Left hindlimb (tissue), 1 donor: Measurements from ENCODE around the gene ARTN.

Experiments
- DNase-seq: peaks from one replicate; pipeline ENCODE4 v3.0.0-alpha.2; 2018

ARTN gene

DNA sequence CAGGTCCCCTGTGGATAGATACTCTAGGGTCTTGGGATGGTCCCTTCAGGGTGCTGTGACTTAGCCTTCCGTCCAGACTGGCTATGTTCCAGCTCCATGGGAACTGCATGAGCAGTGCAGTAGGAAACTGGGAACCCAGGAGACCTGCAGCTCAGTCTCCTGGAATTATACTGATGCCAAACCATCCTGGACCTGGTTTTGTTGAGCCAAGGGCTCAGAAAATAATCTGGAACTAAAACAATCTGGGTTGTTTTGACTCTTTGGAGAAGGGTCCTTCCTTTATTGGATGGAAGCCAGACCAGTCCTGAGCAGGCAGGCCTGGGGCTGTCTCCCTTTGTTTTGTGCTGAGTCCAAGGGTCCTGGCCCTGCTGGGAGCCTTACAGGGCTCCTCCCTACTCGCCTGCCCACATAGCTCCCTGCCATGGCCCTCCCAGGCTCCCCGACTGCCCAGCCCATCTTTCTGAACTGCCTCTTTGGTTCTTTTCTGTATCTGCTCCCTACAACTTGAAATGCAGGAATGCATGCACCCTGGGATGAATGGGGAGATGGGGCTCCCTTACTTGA is 14.4 kb downstream of the ARTN start:
- DNase-seq: no peak

DNA sequence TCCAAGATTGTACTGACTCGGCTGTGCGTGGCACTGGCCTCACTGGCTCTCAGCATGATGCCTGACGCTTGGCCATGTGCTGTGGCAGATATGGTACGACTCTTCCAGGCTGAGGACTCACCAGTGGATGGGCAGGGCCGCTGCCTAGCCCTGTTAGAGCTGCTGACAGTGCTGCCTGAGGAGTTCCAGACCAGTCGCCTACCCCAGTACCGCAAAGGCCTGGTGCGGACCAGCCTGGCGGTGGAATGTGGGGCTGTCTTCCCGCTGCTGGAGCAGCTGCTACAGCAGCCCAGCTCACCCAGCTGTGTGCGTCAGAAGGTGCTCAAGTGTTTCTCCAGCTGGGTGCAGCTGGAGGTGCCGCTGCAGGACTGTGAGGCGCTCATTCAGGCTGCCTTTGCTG is 16.1 kb downstream of the ARTN start:
- no peak for DNase-seq

DNA sequence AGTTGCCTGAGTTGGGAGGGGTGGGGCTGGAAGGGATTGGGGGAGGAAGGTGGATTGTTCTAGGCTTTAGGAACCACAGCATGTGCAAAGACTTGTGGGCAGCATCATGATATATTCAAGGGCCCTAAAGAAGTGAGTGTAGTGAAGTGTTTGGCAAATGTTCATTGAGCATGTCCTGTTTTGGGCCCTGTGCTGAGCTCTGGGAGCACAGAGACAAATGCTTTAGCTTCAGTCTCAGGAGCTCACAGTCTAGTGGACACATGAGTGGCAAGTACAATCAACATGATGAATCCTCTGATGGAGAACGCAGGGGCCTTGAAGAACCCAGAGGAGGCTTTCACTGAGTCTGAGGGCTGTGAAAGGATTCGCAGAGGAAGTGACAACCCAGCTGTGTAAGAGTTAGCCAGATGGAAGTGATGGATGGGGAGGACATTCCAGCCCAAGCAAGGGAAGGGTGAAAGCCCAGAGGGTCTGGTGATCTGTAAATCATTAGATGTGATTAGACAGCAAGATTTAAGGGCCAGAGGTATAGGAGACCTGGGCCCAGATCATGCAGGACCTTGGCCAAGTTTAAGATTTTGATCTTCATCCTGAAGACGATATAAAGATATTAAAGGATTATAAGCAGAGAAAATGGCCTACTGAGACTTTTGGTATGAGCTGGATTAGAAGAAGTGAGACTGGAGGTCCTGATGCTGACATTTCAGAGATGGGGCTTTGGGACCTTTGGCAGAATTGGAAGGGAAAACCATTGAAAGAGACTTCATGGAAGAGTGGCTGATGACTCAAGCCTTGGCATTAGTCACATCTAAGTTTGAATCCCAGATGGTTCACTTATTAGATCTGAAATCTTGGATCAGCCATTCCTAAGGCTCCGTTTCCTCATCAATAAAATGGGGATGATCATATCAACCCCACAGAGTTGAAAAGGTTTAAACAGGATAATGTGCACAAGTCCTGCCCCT is 17.7 kb downstream of the ARTN start:
- no peak for DNase-seq

DNA sequence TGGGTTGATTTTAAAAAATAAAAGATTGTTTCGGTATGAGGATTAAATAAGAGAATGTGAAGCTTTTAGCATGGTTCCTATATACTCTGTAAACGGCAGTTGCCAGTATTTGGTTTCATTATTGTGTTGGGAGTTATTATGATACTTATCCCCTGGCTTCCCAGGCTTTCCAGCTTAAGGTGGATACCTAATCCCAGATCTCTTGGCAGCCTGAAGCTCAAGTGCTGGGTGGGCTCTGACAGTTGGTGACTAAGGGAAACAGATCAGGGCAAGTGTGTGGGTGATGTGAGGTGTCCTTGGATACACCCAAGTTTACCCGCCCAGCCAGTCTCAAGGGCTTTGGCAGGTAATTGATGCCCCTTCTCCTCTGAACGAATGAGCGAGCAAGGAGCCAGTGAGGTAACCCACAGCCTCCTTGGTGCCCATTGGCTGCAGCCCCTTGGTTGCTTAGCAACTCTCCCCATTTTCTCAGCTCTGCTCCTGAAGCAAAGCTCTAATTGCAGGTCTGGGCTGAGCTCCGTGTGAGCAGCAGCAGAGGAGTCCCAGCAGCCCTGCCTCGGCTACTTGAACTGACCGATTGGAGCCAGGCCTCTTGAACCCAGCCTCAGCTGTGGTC is 19.2 kb downstream of the ARTN start:
- no peak for DNase-seq

DNA sequence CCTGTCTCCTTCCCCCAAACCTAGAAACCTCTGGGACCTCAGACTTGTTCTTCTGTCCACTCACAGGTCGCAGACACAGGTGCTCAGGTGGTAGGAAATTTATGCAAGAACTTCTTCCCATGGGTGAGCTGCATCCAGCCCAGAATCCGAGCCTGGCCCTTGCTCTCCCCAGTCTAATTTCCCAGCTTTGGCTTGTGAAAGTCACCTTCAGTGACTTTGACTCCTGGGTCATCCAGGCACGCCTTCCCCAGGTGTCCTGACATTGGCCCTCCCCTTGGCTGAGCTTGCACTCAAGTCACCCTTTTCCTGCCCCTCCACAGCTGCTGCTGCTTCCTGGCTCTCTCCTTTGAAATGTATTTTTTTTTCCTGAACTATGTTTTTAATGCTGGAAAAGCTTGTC is 19.8 kb downstream of the ARTN start:
- DNase-seq: no peak

- no peak for DNase-seq
Measured at GRCh38 chr1:43954036-43954435, 20.4 kb downstream of the ARTN start.

GRCh38 chr1:43956234-43956633 is 22.6 kb downstream of the ARTN start:
- no peak for DNase-seq

DNA sequence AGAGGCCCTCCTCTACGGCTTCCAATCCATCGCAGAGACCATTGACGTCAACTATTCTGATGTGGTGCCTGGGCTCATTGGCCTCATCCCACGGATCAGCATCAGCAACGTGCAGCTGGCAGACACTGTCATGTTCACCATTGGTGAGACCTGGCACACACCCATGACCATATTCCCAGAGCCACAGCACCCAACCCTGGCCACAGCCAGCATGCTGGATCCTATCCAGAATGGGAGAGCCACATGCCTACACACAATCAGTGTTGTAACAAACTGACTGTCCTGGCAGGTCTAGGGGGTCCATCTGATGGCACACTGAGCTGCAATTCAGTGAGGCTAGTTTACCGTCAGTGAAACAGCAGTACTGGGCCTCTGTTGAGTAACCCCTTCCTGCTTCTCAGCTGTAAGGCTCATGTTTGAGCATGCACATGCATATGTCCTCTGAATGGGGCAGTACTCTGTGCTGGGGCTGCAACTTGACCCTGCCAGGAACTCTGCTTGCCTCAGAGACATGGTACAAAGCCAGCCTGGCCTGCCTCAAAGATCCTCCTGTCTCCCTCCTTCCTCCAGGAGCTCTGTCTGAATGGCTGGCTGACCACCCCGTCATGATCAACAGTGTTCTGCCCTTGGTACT is 23.9 kb downstream of the ARTN start:
- DNase-seq: no peak

- no peak for DNase-seq
Measured at GRCh38 chr1:43958351-43959255, 25.0 kb downstream of the ARTN start.

DNA sequence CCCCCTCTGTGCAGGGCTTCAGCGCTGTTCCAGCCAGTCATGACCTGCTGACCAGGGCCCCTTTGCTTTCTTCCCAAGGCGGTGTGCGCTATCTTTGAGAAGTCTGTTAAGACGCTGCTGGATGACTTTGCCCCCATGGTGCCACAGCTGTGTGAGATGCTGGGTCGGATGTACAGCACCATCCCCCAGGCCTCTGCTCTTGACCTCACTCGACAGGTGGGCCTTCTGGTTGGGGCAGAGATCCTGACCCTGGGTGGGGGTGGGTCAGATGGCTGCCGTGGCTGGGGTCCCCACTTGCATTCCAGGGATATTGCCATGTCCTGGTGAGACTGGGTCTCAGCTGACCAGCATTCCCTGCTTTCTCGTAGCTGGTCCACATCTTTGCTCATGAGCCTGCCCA is 27.2 kb downstream of the ARTN start:
- no peak for DNase-seq

- DNase-seq: no peak
Measured at GRCh38 chr1:43961692-43962091, 28.1 kb downstream of the ARTN start.

DNA sequence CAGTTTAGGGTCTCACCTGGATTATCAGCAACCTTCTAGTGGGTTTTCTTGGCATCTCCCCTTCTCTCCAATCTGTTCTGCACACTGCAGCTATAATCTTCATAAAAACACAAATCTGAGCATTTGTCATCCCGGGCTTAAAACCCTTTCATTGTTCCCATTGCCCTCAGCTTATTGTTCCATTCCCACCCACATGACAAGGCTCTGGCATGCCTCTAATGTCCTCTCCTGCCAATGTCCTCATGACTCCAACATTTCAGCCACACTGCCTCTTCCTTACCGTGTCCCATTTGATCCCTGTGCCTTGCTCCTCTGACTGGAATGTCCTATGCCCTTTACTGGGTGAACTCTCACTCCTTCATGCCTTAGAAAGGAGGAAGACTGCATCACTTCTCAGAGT is 28.7 kb downstream of the ARTN start:
- DNase-seq: no peak

DNA sequence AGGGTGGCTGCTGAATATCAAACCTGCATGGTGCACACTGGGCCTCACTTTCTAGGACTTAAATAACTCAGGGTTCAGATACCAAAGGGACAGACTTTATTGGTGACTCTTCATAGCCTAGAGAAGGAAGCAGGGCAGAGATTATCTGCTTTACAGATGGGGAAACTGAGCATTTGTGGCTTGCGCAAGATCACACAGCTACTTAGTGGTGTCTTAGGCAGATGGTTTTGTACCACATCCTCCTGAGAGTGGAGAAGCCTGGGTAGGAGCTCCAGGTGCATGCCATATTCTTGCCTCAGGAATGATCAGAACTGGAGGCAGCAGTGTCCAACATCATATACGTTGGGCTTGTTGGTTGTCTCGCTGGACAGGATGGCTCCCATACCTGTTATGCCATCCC is 29.4 kb downstream of the ARTN start:
- DNase-seq: no peak

- DNase-seq: no peak
Measured at GRCh38 chr1:43963890-43964289, 30.3 kb downstream of the ARTN start.

DNA sequence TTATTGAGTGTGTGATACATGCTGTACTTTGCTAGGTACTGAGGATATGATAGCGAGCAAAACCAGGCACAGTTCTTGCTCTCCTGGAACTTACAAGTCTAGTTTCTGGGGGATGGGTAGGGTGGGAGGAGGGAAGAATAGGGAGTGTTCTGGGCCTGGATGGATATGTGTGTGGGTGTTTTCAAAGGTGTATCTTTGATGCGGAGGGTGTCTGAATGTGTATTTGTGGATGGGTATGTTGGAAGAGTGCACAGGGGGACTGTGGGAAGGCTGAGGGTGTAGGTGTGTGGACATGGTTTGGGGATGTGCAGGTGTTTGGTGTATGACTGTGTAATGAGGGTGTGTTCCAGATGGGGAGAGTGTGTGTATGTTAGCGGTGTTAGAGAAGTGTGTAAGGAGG is 31.7 kb downstream of the ARTN start:
- DNase-seq: no peak

DNA sequence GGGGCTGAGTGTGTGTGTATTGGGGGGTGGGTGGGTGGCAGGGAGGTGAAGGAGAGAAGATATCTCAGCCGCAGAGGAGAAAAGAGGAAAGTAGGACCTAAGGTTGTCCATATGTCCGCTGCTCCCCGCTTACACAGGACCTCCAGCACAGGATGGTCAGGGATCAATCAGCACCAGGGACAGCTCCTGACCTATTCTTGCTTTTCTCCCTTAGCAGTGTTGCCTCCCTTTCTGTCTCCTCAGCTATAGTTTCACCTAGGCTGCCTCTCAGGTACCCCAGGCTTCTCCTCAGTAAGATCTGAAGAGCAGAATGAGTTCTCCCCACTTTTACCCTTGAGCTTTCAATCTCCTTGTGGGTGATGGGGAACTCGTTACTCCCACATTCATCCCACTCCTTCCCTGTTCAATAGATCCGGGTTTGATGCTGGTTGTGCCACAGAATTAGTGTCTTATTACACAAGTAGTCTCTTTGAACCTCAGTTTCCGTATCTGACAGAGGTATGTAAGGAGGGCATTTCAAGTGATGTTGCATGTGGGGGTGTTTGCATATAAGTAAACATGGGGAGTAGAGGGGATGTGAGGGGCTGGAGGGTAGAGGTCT is 34.8 kb downstream of the ARTN start:
- no peak for DNase-seq

DNA sequence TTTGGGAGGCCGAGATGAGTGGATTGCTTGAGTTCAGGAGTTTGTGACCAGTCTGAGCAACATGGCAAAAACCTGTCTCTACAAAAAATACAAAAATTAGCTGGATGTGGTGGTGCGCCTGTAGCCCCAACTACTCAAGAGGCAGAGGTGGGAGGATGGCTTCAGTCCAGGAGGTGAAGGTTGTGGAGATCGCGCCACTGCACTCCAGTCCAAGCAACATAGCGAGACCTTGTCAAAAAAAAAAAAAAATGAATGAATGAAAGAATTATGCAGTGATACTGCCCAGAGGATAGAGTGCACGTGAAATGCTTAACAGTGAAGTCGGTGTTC is 35.8 kb downstream of the ARTN start:
- DNase-seq: no peak

DNA sequence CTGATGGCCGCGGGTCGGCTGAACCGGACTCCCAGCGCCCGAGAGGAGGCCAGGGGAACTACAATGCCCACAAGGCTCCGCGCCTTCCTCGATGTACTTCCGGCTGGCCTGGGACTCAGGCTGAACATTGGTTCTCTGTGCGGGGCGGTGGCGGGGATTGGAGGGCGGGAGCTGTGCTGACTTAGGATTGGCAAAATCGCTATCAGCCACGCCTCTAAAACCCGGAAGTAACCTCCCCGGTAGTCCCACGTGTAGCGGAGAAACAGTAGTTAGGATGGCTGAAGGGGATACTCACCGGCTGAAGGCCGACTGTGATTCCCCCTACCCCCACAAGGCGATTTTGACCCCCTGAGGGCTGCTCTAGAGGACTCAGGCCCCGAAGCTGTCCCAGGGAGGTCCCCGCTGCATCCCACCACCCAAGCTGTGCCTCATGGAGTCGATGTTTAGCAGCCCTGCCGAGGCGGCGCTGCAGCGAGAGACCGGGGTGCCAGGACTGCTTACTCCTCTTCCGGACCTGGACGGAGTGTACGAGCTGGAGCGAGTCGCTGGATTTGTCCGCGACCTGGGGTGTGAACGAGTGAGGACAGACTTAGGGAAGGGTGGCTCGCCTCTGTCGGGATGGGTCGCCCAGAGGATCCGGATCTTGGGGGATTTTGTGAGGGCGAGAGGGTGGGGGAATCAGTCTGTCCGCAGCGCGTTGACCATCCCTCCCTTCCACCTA is 36.3 kb downstream of the ARTN start, which contains the start of gene DPH2:
TSS of gene DPH2 (plus strand) at position 265 of the 721 bp plus-strand sequence. CDS start at position 431, 166 bp downstream.
- DNase-seq: peak; percentile 98

DNA sequence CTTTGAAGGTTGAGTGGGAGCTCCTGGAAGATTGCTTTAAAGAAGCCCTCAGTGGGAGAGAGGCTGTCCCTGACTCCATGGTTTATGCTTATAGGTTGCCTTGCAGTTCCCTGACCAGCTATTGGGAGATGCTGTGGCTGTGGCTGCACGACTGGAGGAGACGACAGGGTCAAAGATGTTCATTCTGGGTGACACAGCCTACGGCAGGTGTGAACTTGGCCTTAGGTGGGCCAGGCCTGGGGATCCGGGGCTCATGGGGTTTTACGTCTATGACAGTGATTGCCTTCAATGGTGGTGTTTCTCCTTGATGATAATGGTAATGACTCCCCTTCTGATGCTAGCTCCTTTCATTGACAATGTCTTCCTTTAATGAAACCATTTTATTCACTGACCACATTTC is 36.9 kb downstream of the ARTN start:
- DNase-seq: no peak

- no peak for DNase-seq
Measured at GRCh38 chr1:43970911-43971310, 37.3 kb downstream of the ARTN start.

DNA sequence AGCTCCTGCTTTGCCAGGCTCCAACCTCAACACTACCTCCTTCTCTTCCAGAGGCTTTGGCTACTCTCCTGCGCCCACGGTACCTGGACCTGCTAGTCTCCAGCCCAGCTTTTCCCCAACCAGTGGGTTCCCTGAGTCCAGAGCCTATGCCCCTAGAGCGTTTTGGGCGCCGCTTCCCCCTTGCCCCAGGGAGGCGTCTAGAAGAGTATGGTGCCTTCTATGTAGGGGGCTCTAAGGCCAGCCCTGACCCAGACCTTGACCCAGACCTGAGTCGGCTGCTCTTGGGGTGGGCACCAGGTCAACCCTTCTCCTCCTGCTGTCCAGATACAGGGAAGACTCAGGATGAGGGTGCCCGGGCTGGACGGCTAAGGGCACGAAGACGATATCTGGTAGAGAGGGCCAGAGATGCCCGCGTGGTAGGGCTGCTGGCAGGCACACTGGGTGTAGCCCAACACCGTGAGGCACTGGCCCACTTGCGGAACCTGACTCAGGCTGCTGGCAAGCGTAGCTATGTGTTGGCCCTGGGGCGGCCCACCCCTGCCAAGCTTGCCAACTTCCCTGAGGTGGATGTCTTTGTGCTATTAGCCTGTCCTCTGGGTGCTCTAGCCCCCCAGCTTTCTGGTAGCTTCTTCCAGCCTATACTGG is 37.9 kb downstream of the ARTN start:
- no peak for DNase-seq
